NCI-H187 treated with DMSO at 0.1 percent for 48 hours (cell line): Measurements from ENCODE around the gene UST.
"Not testable (repeated sequence)": the region's sequence is repeated elsewhere in the genome, so short reads cannot be mapped to it uniquely, and the experiment has no call there.

Source experiments
- DNase-seq: peaks from one replicate; lab custom pipeline; 2025; lab: John Stamatoyannopoulos, UW

The UST gene

GRCh38 chr6:148973538-148974208 is 226.8 kb downstream of the UST start:
- no peak for DNase-seq

- DNase-seq = no peak
These were observed 227.5 kb downstream of the UST start for GRCh38 chr6:148974351-148974750.

- not testable (repeated sequence) for DNase-seq
These were observed 231.5 kb downstream of the UST start for GRCh38 chr6:148978298-148978697.

- DNase-seq = no peak
These were observed 232.4 kb downstream of the UST start for GRCh38 chr6:148979014-148979901.

GRCh38 chr6:148980234-148980633 is 233.4 kb downstream of the UST start:
- no peak for DNase-seq

- DNase-seq = no peak
These were observed 234.7 kb downstream of the UST start for GRCh38 chr6:148981515-148981914.

- no peak for DNase-seq
These were observed 236.4 kb downstream of the UST start for GRCh38 chr6:148983101-148983761.

GRCh38 chr6:148983966-148984365 is 237.1 kb downstream of the UST start:
- DNase-seq = no peak

- no peak for DNase-seq
These were observed 237.8 kb downstream of the UST start for GRCh38 chr6:148984531-148985056.

GRCh38 chr6:148985499-148985898 is 238.7 kb downstream of the UST start:
- no peak for DNase-seq

- DNase-seq = no peak
These were observed 239.8 kb downstream of the UST start for GRCh38 chr6:148986608-148987007.

- DNase-seq = no peak
These were observed 241.2 kb downstream of the UST start for GRCh38 chr6:148987982-148988381.

GRCh38 chr6:148989585-148989984 is 242.8 kb downstream of the UST start:
- no peak for DNase-seq

GRCh38 chr6:148990403-148990802 is 243.6 kb downstream of the UST start:
- no peak for DNase-seq

- DNase-seq = no peak
These were observed 250.0 kb downstream of the UST start for GRCh38 chr6:148996815-148997214.

- no peak for DNase-seq
These were observed 251.0 kb downstream of the UST start for GRCh38 chr6:148997865-148998264.

- DNase-seq = no peak
These were observed 251.9 kb downstream of the UST start for GRCh38 chr6:148998704-148999103.

- no peak for DNase-seq
These were observed 252.7 kb downstream of the UST start for GRCh38 chr6:148999501-148999900.

GRCh38 chr6:148999929-149000468 is 253.2 kb downstream of the UST start:
- DNase-seq = no peak

- DNase-seq = no peak
These were observed 254.6 kb downstream of the UST start for GRCh38 chr6:149001422-149001821.

- no peak for DNase-seq
These were observed 256.7 kb downstream of the UST start for GRCh38 chr6:149003560-149003959.

GRCh38 chr6:149004664-149005063 is 257.8 kb downstream of the UST start:
- no peak for DNase-seq
